Measurements from ENCODE around the gene INAFM1. TPM values are rescaled to one million over a fixed set of nuclear protein-coding genes. Genes with fewer than 3 reads are reported as not detected.

INAFM1 gene
- total RNA-seq, 1 experiment from 2014 or later: 8.1 TPM

DNA sequence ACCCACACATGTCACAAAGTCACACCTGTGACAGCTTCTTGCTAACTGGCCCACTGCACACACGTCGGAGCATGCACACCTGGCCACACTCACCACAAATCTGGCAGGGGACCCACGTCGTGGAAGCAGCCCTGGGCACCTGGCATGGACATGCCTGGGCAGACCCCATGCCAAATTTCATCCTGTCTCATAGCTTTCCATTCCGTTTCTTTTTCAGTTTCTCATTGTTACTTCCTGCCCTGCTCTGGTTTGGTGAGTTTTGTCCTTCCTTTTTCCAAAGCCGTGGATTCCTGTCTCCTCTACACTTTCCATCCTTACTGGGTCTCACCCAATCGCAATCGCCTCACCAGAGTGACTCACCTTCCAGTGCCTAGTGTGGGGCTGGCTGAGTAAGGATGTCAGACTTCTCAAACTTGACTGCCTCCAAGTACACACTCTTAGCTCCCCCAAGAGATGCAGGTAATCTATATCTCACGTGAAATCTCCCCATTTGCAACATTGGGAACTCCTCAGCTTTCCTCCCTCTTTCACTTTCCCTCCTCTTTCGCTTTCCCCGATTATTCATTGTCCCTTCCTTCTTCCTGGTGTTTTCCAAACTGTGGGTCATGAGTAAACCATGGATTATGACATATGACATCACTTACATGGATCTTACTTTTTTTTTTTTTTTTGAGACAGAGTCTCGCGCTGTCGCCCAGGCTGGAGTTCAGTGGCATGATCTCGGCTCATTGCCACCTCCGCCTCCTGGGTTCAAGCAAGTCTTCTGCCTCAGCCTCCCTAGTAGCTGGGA, 42.1 kb upstream of the INAFM1 start:
- ATAC-seq (no peak), DNase-seq (ENCODE audit: low spot score) (no peak)
- TF ChIP-seq ZNF121 (CRISPR knock-in tag; IDR thresholded peaks at IDR 0.05): no peak
- TF ChIP-seq MLX (CRISPR knock-in tag; IDR thresholded peaks at IDR 0.05): no peak
- TF ChIP-seq NFYB (CRISPR knock-in tag; conservative IDR thresholded peaks at IDR 0.05; ENCODE audit: low read depth): no peak
- TF ChIP-seq, protein P1, sequence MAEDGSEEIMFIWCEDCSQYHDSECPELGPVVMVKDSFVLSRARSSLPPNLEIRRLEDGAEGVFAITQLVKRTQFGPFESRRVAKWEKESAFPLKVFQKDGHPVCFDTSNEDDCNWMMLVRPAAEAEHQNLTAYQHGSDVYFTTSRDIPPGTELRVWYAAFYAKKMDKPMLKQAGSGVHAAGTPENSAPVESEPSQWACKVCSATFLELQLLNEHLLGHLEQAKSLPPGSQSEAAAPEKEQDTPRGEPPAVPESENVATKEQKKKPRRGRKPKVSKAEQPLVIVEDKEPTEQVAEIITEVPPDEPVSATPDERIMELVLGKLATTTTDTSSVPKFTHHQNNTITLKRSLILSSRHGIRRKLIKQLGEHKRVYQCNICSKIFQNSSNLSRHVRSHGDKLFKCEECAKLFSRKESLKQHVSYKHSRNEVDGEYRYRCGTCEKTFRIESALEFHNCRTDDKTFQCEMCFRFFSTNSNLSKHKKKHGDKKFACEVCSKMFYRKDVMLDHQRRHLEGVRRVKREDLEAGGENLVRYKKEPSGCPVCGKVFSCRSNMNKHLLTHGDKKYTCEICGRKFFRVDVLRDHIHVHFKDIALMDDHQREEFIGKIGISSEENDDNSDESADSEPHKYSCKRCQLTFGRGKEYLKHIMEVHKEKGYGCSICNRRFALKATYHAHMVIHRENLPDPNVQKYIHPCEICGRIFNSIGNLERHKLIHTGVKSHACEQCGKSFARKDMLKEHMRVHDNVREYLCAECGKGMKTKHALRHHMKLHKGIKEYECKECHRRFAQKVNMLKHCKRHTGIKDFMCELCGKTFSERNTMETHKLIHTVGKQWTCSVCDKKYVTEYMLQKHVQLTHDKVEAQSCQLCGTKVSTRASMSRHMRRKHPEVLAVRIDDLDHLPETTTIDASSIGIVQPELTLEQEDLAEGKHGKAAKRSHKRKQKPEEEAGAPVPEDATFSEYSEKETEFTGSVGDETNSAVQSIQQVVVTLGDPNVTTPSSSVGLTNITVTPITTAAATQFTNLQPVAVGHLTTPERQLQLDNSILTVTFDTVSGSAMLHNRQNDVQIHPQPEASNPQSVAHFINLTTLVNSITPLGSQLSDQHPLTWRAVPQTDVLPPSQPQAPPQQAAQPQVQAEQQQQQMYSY (CRISPR knock-in tag; IDR thresholded peaks at IDR 0.05): no peak
- no peak for TF ChIP-seq MYBL2 (CRISPR knock-in tag; IDR thresholded peaks at IDR 0.05)
- no peak for TF ChIP-seq ZBTB21 (CRISPR knock-in tag; IDR thresholded peaks at IDR 0.05; ENCODE audit: borderline replicate concordance)
- no peak for TF ChIP-seq CBFB (CRISPR knock-in tag; IDR thresholded peaks at IDR 0.05; ENCODE audit: low read depth)
- no peak for TF ChIP-seq IRF2 (CRISPR knock-in tag; IDR thresholded peaks at IDR 0.05; ENCODE audit: borderline replicate concordance, low read depth)
- TF ChIP-seq CDX4 (CRISPR knock-in tag; IDR thresholded peaks at IDR 0.05; ENCODE audit: borderline replicate concordance): no peak
- TF ChIP-seq JUN (CRISPR knock-in tag; IDR thresholded peaks at IDR 0.05): no peak
- TF ChIP-seq, protein P2, sequence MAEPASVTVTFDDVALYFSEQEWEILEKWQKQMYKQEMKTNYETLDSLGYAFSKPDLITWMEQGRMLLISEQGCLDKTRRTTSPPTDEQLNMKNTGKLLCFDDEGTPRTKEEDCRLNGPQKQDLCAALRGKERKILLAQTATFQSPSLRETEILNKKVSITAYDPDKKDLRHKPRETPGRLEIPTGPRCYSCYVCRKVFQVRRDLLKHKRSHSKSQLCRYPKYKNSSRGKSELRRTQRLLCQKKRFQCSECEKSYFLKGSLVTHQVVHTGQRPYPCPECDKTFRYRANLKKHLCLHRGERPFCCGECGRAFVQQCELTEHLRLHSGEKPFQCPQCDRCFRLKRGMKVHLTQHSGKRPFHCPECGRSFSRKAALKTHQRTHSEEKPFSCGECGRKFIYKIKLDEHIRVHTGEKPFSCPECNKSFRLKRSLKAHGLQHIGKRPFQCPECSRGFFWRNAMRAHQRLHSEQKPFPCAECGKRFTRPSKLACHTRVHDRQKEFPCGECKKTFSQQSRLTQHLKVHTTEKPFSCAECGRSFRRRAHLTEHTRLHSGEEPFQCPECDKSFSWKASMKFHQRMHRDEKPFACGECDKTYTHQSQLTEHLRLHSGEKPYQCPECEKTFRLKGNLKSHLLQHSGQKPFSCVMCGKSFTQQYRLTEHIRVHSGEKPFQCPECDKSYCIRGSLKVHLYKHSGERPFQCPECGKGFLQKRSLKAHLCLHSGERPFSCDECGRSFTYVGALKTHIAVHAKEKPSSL (CRISPR knock-in tag; conservative IDR thresholded peaks at IDR 0.05): no peak
- TF ChIP-seq, protein P3, sequence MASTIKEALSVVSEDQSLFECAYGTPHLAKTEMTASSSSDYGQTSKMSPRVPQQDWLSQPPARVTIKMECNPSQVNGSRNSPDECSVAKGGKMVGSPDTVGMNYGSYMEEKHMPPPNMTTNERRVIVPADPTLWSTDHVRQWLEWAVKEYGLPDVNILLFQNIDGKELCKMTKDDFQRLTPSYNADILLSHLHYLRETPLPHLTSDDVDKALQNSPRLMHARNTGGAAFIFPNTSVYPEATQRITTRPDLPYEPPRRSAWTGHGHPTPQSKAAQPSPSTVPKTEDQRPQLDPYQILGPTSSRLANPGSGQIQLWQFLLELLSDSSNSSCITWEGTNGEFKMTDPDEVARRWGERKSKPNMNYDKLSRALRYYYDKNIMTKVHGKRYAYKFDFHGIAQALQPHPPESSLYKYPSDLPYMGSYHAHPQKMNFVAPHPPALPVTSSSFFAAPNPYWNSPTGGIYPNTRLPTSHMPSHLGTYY (CRISPR knock-in tag; IDR thresholded peaks at IDR 0.05): no peak
- TF ChIP-seq ZNF423 (CRISPR knock-in tag; IDR thresholded peaks at IDR 0.05): no peak
- TF ChIP-seq ATF6 (CRISPR knock-in tag; IDR thresholded peaks at IDR 0.05): no peak
- TF ChIP-seq NFE2L1 (CRISPR knock-in tag; IDR thresholded peaks at IDR 0.05): no peak
- TF ChIP-seq ZNF396 (CRISPR knock-in tag; IDR thresholded peaks at IDR 0.05; ENCODE audit: borderline replicate concordance): no peak
- peaks cover 18% of the 10 kb centered on the region for H3K4me1 Mint-ChIP-seq
- no peaks in the 10 kb centered on the region; the same call in 1 of the 2 replicates for H3K27me3 Mint-ChIP-seq (ENCODE audit: low read depth)
- no peaks in the 10 kb centered on the region for H3K36me3 Mint-ChIP-seq
- no peaks in the 10 kb centered on the region for H3K9me3 Mint-ChIP-seq
- POLR2A ChIA-PET: interaction anchor here (0.9 to 1.9 kb wide), 4 partner anchors 8 to 24 kb away, joined by 3 to 7 read pairs (median 4); partner anchors contain the start of gene CCDC9
- CTCF ChIA-PET: interaction anchor here (0.9 to 2.9 kb wide), 3 partner anchors 12 to 101 kb away, joined by 4 to 21 read pairs (median 4); partner anchors contain the start of gene SAE1
- H3K4me3 Mint-ChIP-seq: peak overlapping the region; percentile 66
- H3K27ac Mint-ChIP-seq: peak overlapping the region; percentile 95

Data from WTC11 (cell line).